GM12872 (cell line): Measurements from ENCODE around the gene ARHGEF9.

Experiments used
- TF ChIP-seq, protein P1 (sequence below): IDR thresholded peaks from 3 replicates; pipeline ENCODE4 v1.5.1; 2011; ENCODE audit warnings: low read depth, mild to moderate bottlenecking, low read length, moderate library complexity; ENCODE audit not compliant: insufficient read depth

ARHGEF9 gene

DNA sequence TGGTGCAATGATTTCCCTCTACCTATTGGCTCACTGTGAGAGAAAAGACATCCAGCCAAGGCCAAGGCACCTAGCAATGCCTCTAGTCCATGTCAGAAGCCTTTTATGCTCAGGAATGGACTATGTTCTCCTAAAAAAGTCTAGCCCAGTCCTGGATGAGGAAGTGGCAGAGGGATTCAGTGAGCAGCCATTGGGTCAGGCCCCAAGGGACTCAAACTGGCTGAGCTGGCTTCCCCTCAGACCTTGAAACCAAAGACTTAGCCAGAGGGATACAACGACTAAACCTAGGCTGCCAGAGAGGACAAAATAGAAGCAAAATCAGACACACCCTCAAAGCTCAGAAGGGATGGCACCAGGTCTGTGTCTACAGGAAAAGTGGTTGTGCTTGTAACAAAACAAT lies 49.1 kb downstream of the ARHGEF9 start:
- TF ChIP-seq, protein P1, sequence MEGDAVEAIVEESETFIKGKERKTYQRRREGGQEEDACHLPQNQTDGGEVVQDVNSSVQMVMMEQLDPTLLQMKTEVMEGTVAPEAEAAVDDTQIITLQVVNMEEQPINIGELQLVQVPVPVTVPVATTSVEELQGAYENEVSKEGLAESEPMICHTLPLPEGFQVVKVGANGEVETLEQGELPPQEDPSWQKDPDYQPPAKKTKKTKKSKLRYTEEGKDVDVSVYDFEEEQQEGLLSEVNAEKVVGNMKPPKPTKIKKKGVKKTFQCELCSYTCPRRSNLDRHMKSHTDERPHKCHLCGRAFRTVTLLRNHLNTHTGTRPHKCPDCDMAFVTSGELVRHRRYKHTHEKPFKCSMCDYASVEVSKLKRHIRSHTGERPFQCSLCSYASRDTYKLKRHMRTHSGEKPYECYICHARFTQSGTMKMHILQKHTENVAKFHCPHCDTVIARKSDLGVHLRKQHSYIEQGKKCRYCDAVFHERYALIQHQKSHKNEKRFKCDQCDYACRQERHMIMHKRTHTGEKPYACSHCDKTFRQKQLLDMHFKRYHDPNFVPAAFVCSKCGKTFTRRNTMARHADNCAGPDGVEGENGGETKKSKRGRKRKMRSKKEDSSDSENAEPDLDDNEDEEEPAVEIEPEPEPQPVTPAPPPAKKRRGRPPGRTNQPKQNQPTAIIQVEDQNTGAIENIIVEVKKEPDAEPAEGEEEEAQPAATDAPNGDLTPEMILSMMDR = no peak

GRCh38 chrX:63720293-63720692 lies 64.7 kb downstream of the ARHGEF9 start:
- TF ChIP-seq, protein P1 = no peak

GRCh38 chrX:63719633-63720032 lies 65.4 kb downstream of the ARHGEF9 start:
- TF ChIP-seq, protein P1 = no peak

DNA sequence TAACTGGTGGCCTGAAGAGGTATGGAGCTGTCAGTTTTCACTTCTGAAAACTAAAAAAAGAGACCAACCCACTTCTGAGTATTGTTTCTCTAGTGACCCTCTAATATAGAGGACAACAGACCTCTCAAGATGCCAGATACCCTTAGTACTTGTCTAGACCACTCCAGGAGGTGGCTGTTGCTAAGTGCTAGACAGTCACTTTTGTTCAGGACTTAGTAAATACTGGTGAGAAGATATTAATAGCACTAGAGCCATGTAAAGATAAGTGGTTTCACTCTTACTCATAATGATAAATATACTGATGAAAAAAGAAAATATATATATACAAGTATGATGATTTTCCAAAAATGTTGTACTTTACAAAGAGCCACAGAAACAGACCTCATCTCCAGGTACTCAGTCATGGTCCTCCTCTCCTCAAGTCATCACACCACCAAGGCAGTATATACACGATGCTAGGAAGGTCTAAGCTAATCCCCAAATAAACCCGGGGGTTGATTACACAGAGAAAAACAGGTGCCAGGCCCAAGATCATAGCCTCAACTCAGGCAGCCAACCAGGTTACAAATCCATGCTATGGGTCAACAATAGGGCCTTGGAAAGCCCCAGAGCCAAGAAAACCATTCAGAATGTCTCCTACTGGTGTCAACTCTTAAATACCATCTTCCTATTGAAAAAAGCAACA lies 66.9 kb downstream of the ARHGEF9 start:
- TF ChIP-seq, protein P1 = no peak

DNA sequence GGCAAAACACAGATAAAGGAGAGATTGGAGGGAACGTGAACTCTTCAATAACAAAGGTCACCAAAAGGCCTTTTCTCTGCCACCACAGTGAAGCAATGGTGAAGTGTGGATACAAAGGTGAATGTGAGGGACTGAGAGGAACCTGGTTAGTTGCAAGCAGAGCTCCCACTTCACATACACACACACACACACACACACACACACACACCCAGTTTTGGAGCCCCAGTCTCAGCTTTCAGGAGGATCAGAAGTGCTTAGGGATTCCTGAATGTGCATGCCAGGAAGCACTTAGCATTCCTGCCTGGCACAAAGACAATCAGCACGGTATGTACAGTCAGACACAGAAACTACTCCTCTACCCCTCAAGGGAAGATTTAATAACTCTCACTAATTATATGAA lies 71.5 kb downstream of the ARHGEF9 start:
- TF ChIP-seq, protein P1 = no peak

DNA sequence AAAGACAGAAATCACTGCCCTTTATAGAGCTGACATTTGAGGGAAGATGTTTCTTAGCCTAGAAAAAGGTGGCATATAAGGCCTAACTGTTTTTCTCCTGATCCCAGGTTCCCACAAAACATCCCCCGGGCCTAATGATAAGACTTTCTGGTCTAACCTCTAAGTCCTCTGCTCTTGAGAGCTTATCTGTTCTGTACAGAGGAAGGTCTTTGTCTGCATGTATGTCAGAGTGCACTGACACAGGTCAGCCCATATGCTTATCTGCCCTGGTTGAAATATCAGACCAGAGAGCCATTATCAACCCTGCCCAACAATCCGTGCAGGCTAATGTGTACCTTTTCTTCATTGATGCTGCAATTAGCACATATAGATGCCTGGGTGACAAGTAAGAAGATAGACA lies 76.2 kb downstream of the ARHGEF9 start:
- TF ChIP-seq, protein P1 = no peak

DNA sequence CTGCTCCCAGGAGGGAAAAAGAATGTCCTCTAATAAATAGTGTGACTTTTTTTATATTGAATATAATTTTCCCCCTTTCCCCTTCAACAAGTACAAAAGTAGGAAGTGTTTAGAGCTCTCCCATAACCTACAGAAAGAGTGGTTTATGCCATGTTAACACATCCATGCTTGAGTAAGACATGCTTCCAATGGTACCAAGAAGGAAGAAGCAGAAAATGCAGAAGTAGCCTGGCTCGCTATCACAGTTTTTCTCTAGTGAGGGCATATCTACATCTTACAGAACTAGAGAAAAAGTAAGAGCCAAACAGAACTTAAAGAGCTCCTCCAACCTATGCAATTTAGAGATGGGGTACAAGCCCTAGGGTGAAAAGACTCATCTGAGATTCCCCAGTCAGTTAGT lies 82.5 kb downstream of the ARHGEF9 start:
- TF ChIP-seq, protein P1 = no peak
